Panc1 (cell line): ENCODE results near the gene GAL3ST3. TPM values are rescaled to one million over a fixed set of nuclear protein-coding genes. Genes with fewer than 3 reads are reported as not detected.

Source experiments
- ATAC-seq: fragments of 200-7000 bp; cut with Tn5 transposase; 2 replicates; pipeline ENCODE4 v1.9.1; 2020; ENCODE audit warnings: mild to moderate bottlenecking, moderate library complexity
- BruUV-seq: library from RNA; stranded (reverse); fragments of 400-500 nt; replicated peaks from 2 replicates; lab custom pipeline; 2021; lab: Mats Ljungman, UMichigan
- CTCF ChIA-PET: fragments of 300-600 bp; sonication (Branson Sonifier 250); formaldehyde crosslinking; loops from one replicate; lab custom pipeline; 2022; ENCODE audit warnings: antibody characterized with exemption; lab: Charles Lee
- POLR2A ChIA-PET: fragments of 300-600 bp; sonication (Branson Sonifier 250); formaldehyde crosslinking; loops from one replicate; lab custom pipeline; 2022; ENCODE audit warnings: antibody characterized with exemption; lab: Charles Lee
- DNase-seq: peaks from one replicate; pipeline ENCODE4 v3.0.0-alpha.2; 2010; ENCODE audit warnings: low read depth, low spot score
- H3K27ac ChIP-seq: 2 replicates; pipeline ENCODE4 v1.5.1; 2011; ENCODE audit warnings: mild to moderate bottlenecking, low read length, inconsistent platforms
- H3K27me3 ChIP-seq: fragments of 200-500 bp; sonication (Bioruptor generic); 2 replicates; pipeline ENCODE4 v1.6.0; 2014; ENCODE audit warnings: low read length, inconsistent platforms; ENCODE audit not compliant: control insufficient read depth, insufficient read depth
- H3K36me3 ChIP-seq: fragments of 200-500 bp; sonication (Bioruptor generic); 2 replicates; pipeline ENCODE4 v1.5.1; 2014; ENCODE audit warnings: inconsistent platforms, mild to moderate bottlenecking, low read length, moderate library complexity; ENCODE audit not compliant: control insufficient read depth, insufficient read depth
- H3K4me1 ChIP-seq: 2 replicates; pipeline ENCODE4 v1.5.1; 2011; ENCODE audit warnings: inconsistent platforms, mild to moderate bottlenecking, low read length, moderate library complexity; ENCODE audit not compliant: control insufficient read depth, insufficient read depth
- H3K4me3 ChIP-seq, 2 experiments: 2 replicates each; pipeline ENCODE4 v1.5.1; 2011 to 2012; ENCODE audit warnings: low read depth in 2 of 2, low read length in 2 of 2, mild to moderate bottlenecking in 2 of 2, inconsistent platforms in 1 of 2, moderate library complexity in 1 of 2
- H3K9me3 ChIP-seq: fragments of 200-500 bp; sonication (Bioruptor generic); 2 replicates; pipeline ENCODE4 v1.5.1; 2014; ENCODE audit warnings: low read depth, mild to moderate bottlenecking, inconsistent platforms, low read length, moderate library complexity; ENCODE audit not compliant: control insufficient read depth, insufficient read depth
- CTCF ChIP-seq: fragments of 450-650 bp; IDR thresholded peaks from 2 replicates; pipeline ENCODE4 v1.5.1; 2017; ENCODE audit warnings: mild to moderate bottlenecking
- POLR2AphosphoS5 ChIP-seq: IDR thresholded peaks from 2 replicates; pipeline ENCODE4 v1.6.1; 2012; ENCODE audit warnings: mild to moderate bottlenecking, low read depth, low read length, moderate library complexity
- SIN3A ChIP-seq: IDR thresholded peaks from 2 replicates; pipeline ENCODE4 v1.6.1; 2012; ENCODE audit warnings: low read depth, mild to moderate bottlenecking, low read length, moderate library complexity, borderline replicate concordance; ENCODE audit not compliant: insufficient read depth
- TCF7L2 ChIP-seq: IDR thresholded peaks from 2 replicates; pipeline ENCODE4 v1.6.1; 2011; ENCODE audit warnings: mild to moderate bottlenecking, low read depth, low read length, inconsistent platforms
- in situ Hi-C: cut with HindIII; loops from 2 replicates; pipeline ENCODE4 v1.10.0; 2016; ENCODE audit warnings: low sequenced_read_pairs, low pct_unique_long_range_greater_than_20kb
- intact Hi-C: fragments of 100-400 bp; cut with micrococcal nuclease; formaldehyde crosslinking; loops from one replicate; pipeline ENCODE4 v1.10.0; 2022; ENCODE audit not compliant: unreplicated experiment
- total RNA-seq: library from RNA; stranded (reverse); gene quantifications from one replicate; pipeline ENCODE4 v1.2.1, GENCODE V29; 2021; ENCODE audit not compliant: unreplicated experiment
- TF ChIP-seq, protein P1 (sequence below), 2 experiments: IDR thresholded peaks; 2 replicates each; pipeline ENCODE4 v1.6.1; 2011 to 2012; ENCODE audit warnings: low read depth in 2 of 2, control low read depth in 1 of 2, low read length in 1 of 2, mild to moderate bottlenecking in 1 of 2, moderate library complexity in 1 of 2; ENCODE audit not compliant: insufficient read depth in 1 of 2

Gene GAL3ST3
- total RNA-seq, 1 experiment from 2014 or later, result not detected

GRCh38 chr11:66012946-66013761 is 35.8 kb downstream of the GAL3ST3 start:
- intact Hi-C loops, result no loop called here

GRCh38 chr11:66012371-66012945 is 36.5 kb downstream of the GAL3ST3 start:
- BruUV-seq, result no TSS peak
- Histone ChIP-seq H3K27me3 (no peaks in the 10 kb centered on the region), H3K27ac (no peak overlapping the region), H3K36me3 (no peaks in the 10 kb centered on the region), H3K4me1 (peaks cover 31% of the 10 kb centered on the region), H3K4me3 (no peak overlapping the region), H3K9me3 (no peaks in the 10 kb centered on the region)
- ChIA-PET CTCF (interaction anchor here (1.0 kb wide), 1 partner anchor 39 kb away, joined by 3 read pairs; no protein-coding TSS in a partner anchor), POLR2A (no interaction called here)
- in situ Hi-C loops (no loop called here), intact Hi-C loops (no loop called here)
- ATAC-seq (no peak), DNase-seq (no peak)
- no peak for TF ChIP-seq CTCF
- TF ChIP-seq SIN3A, result no peak
- TF ChIP-seq, protein P1, sequence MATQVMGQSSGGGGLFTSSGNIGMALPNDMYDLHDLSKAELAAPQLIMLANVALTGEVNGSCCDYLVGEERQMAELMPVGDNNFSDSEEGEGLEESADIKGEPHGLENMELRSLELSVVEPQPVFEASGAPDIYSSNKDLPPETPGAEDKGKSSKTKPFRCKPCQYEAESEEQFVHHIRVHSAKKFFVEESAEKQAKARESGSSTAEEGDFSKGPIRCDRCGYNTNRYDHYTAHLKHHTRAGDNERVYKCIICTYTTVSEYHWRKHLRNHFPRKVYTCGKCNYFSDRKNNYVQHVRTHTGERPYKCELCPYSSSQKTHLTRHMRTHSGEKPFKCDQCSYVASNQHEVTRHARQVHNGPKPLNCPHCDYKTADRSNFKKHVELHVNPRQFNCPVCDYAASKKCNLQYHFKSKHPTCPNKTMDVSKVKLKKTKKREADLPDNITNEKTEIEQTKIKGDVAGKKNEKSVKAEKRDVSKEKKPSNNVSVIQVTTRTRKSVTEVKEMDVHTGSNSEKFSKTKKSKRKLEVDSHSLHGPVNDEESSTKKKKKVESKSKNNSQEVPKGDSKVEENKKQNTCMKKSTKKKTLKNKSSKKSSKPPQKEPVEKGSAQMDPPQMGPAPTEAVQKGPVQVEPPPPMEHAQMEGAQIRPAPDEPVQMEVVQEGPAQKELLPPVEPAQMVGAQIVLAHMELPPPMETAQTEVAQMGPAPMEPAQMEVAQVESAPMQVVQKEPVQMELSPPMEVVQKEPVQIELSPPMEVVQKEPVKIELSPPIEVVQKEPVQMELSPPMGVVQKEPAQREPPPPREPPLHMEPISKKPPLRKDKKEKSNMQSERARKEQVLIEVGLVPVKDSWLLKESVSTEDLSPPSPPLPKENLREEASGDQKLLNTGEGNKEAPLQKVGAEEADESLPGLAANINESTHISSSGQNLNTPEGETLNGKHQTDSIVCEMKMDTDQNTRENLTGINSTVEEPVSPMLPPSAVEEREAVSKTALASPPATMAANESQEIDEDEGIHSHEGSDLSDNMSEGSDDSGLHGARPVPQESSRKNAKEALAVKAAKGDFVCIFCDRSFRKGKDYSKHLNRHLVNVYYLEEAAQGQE (IDR thresholded peaks at IDR 0.05; ENCODE audit: insufficient read depth in 1 of 2, low read depth in 2 of 2, low read length in 1 of 2), result no peak
- no peak for TF ChIP-seq TCF7L2
- TF ChIP-seq POLR2AphosphoS5, result no peak

More at GRCh38 chr11:66012946-66013761, 35.8 kb downstream of the GAL3ST3 start:
- no TSS peak for BruUV-seq
- H3K4me1 ChIP-seq, result peaks cover 27% of the 10 kb centered on the region
- H3K27ac ChIP-seq, result no peak overlapping the region
- CTCF ChIA-PET, result interaction anchor here (1.0 kb wide), 1 partner anchor 38 kb away, joined by 3 read pairs; no protein-coding TSS in a partner anchor
- no peak for DNase-seq
- ATAC-seq, result no peak
- POLR2A ChIA-PET, result no interaction called here
- in situ Hi-C loops, result no loop called here
- no peaks in the 10 kb centered on the region for H3K9me3 ChIP-seq
- no peaks in the 10 kb centered on the region for H3K36me3 ChIP-seq
- no peak overlapping the region for H3K4me3 ChIP-seq
- H3K27me3 ChIP-seq, result no peaks in the 10 kb centered on the region
- TF ChIP-seq, protein P1 (IDR thresholded peaks at IDR 0.05; ENCODE audit: insufficient read depth in 1 of 2, low read depth in 2 of 2, low read length in 1 of 2), result peak; percentile 80
- no peak for TF ChIP-seq TCF7L2
